Left forelimb (tissue), 1 donor: ENCODE data around the gene PTPN1.
"Not testable (repeated sequence)": the region's sequence is repeated elsewhere in the genome, so short reads cannot be mapped to it uniquely, and the experiment has no call there.

ENCODE experiments used
- DNase-seq: peaks from one replicate; pipeline ENCODE4 v3.0.0-alpha.2; 2018; ENCODE audit warnings: low spot score

PTPN1 gene

GRCh38 chr20:50592282-50593004 lies 82.3 kb downstream of the PTPN1 start:
- no peak for DNase-seq

DNA sequence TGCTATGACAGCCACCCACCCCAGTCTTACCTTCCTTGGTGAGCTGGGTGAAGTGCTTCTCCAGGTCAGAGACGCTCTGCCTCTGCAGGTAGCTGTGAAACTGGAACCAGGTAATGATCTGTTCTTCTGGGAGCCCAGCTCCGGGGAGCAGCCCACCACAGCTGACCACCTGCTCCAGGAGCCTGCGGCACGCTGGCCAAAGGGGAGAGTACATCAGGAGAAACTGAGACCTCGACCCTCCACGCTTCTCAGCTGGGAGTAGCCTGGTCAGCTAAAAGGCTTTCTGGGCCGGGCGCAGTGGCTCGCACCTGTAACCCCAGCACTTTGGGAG lies 82.8 kb downstream of the PTPN1 start:
- DNase-seq = no peak

DNA sequence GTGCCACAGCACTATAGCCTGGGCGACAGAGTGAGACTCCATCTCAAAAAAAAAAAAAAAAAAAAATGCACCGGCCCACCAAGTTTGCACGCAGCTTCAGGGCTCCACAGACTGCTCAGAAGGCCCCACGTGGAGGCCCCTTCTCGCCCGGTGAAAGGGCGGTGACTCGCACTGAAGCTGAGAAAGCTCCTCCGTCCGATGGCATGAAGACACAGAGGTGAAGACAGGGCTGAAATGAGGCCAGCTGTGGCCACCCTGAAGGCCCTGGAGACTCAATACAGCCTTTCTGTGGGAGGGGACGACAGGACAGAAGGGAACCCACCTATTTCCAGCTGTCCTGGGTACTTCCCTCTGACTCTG lies 84.0 kb downstream of the PTPN1 start:
- DNase-seq = no peak

- DNase-seq = no peak
These were observed 84.6 kb downstream of the PTPN1 start for GRCh38 chr20:50594591-50595432.

GRCh38 chr20:50595433-50595895 lies 85.3 kb downstream of the PTPN1 start:
- no peak for DNase-seq

GRCh38 chr20:50595988-50596693 lies 86.0 kb downstream of the PTPN1 start:
- DNase-seq = no peak

- no peak for DNase-seq
These were observed 86.5 kb downstream of the PTPN1 start for GRCh38 chr20:50596694-50597021.

DNA sequence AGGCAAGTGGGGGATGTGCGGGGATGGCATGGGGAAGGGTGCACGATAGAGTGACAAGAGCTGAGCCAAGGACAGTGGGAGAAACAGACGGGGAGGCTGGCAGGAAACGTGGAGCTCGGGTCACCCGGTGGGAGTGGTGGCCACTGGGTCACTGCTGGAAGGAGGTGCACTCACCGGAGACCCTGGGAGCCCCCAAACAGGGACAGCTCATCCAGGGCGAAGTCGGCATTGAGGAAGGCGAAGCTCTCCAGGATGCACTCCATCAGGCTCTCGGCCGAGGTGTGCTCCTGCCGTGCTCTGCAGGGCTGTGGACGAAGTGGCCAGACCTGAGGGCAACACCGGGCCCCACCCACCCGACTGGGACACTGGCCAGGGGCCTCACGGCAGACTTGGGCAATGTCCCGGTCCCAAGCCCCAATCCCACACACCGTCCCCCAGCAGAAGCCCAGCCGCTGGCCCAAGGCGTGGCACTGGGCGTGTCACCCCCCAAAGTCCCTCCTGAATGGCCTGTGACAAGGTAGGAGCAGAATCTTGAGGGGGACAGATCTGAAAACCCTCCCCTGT lies 87.3 kb downstream of the PTPN1 start:
- DNase-seq = no peak

DNA sequence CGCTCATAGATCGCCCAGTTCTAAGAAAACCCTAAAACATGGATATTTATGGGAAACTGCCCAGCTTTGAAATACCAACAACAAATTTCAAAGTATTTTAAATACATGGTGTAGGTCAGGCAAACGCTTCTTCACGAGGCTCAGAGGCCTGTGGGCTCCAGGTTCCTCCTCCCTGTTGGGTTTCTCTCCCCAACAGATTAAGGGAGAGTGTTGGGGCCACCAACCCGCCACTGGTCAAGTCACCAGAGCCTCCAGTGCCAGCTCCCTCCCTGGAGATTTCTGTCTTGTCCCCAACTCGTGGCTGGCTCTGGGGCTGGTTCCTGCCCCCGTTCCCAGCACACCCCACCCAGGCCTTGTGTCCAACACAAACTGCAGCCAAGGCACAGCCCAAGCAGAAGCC lies 87.9 kb downstream of the PTPN1 start:
- no peak for DNase-seq

GRCh38 chr20:50598768-50599167 lies 88.6 kb downstream of the PTPN1 start:
- DNase-seq = not testable (repeated sequence)

- DNase-seq = no peak
These were observed 90.2 kb downstream of the PTPN1 start for GRCh38 chr20:50600281-50600895.

GRCh38 chr20:50601511-50602431 lies 91.6 kb downstream of the PTPN1 start:
- no peak for DNase-seq

DNA sequence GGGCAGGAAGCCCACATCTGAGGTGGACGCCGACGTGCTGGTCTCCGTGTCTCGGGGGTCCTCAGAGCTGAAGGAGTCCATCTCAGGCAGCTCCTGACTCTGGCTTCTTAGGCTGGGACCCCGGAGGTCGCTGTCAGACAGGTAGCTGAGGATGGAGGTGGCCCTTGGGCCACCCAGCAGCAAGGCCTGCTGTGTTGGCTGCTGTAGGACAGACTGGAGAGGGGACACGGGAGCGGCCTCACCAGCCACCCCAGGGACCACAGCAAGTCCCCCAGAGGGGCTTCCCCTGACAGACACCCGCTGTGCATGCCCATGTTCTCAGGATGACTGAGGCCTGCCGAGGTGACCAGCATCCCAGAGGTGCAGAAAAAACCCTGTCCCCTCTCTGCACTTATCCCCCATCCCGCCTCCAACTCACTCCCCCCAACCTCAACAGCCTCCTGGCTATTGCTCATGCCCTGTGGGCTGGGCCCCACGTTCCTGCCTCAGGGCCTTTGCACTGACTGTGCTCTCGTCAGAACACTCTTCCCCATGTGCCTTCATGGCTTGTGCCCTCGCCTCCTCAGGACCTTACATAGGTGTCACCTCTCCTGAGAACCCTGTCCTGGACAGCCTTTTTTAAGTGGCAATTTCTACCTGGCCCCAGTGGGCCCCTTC lies 92.4 kb downstream of the PTPN1 start:
- DNase-seq = no peak

- DNase-seq = no peak
These were observed 94.3 kb downstream of the PTPN1 start for GRCh38 chr20:50604451-50604850.

DNA sequence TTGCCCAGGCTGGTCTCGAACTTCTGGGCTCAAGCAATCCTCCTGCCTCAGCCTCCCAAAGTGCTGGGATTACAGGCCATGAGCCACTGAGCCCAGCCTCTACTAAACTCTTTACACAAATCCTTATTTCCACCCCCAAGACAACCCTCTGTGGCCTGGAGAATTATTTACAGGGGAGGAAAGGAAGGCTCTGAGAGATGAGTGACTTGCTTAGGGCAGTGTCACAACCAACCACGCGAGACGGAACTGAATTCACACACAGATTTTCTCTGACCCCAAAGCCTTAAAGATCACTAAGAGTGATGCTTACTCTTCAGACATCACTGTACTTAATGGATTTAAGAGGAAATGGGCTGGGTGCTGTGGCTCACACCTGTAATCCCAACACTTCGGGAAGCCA lies 95.0 kb downstream of the PTPN1 start:
- DNase-seq = no peak

- no peak for DNase-seq
These were observed 97.3 kb downstream of the PTPN1 start for GRCh38 chr20:50607436-50607835.

- DNase-seq = no peak
These were observed 97.9 kb downstream of the PTPN1 start for GRCh38 chr20:50607850-50608749.

GRCh38 chr20:50608750-50609104 lies 98.5 kb downstream of the PTPN1 start:
- DNase-seq = no peak

DNA sequence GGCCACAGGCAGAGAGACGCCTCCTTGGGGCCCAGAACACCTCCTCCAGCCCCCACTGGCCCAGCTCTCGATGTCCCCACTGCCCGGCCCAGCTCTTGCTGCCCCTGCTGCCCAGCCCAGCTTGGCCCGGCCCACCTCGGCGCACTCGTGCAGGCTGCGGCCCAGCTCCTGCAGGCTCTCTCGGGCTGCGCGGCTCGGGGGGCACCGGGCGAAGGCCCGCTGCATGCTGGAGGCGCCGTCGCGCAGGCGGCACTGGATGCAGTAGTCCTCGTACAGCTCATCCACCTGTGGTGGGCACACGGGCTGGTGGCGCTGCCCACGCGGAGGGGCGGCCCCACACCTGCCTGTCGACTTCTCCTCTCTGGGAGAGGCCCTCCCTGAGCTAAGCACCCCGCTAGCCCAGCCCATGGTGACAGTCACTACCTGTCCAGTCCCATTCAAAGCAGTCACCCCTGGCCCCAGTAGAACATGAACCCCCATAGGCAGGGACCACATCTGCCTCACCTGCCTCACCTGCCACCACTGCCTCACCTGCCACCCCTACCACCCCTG lies 99.3 kb downstream of the PTPN1 start:
- DNase-seq = no peak
